ENCODE results near the gene SLC16A10. TPM values are rescaled to one million over a fixed set of nuclear protein-coding genes. Genes with fewer than 3 reads are reported as not detected.

The SLC16A10 gene
- total and polyA plus RNA-seq, 2 experiments from 2014 or later, result 12.1 to 30.9 TPM

- no peak for TF ChIP-seq ZNF462 (CRISPR knock-in tag; IDR thresholded peaks at IDR 0.05)
Observed at GRCh38 chr6:111212625-111213024, 125.3 kb downstream of the SLC16A10 start (continued).

- no peak for ATAC-seq
- H3K27me3 ChIP-seq (ENCODE audit: insufficient read depth), result no peaks in the 10 kb centered on the region
- TF ChIP-seq EZH2 (IDR thresholded peaks at IDR 0.05; ENCODE audit: low read depth, unreplicated experiment) (no peak), ZNF331 (CRISPR knock-in tag; IDR thresholded peaks at IDR 0.05; ENCODE audit: low read depth) (no peak), STAT1 (IDR thresholded peaks at IDR 0.05; ENCODE audit: unreplicated experiment) (no peak), EZH2phosphoT487 (IDR thresholded peaks at IDR 0.05; ENCODE audit: unreplicated experiment) (no peak), POLR2AphosphoS5 (IDR thresholded peaks at IDR 0.05; ENCODE audit: low read depth) (no peak), NANOG (IDR thresholded peaks at IDR 0.05; ENCODE audit: borderline replicate concordance) (no peak), CTCF (conservative IDR thresholded peaks at IDR 0.05; ENCODE audit: low read depth in 2 of 2) (no peak), CREB1 (CRISPR knock-in tag; IDR thresholded peaks at IDR 0.05; ENCODE audit: low read depth) (no peak)
- TF ChIP-seq, protein P1, sequence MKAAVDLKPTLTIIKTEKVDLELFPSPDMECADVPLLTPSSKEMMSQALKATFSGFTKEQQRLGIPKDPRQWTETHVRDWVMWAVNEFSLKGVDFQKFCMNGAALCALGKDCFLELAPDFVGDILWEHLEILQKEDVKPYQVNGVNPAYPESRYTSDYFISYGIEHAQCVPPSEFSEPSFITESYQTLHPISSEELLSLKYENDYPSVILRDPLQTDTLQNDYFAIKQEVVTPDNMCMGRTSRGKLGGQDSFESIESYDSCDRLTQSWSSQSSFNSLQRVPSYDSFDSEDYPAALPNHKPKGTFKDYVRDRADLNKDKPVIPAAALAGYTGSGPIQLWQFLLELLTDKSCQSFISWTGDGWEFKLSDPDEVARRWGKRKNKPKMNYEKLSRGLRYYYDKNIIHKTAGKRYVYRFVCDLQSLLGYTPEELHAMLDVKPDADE (IDR thresholded peaks at IDR 0.05), result no peak
Observed at GRCh38 chr6:111215131-111215530, 127.8 kb downstream of the SLC16A10 start.

More at GRCh38 chr6:111215131-111215530, 127.8 kb downstream of the SLC16A10 start:
- H3F3A ChIP-seq (replicated peaks; ENCODE audit: low read depth), result no peaks in the 10 kb centered on the region
- DNase-seq (ENCODE audit: low spot score), result no peak
- no peak overlapping the region for H3K4me3 ChIP-seq
- H3K36me3 ChIP-seq (ENCODE audit: insufficient read depth), result no peaks in the 10 kb centered on the region
- Mint-ChIP-seq H3K9me3 (no peaks in the 10 kb centered on the region), H3K4me3 (no peak overlapping the region), H3K27me3 (ENCODE audit: insufficient read depth, low read depth, poor library complexity) (no peaks in the 10 kb centered on the region), H3K27ac (no peak overlapping the region), H3K36me3 (ENCODE audit: low read depth) (no peaks in the 10 kb centered on the region), H3K4me1 (peaks cover 7% of the 10 kb centered on the region)
- H4K20me1 ChIP-seq (replicated peaks; ENCODE audit: insufficient read depth), result no peaks in the 10 kb centered on the region
- H3K4me1 ChIP-seq (ENCODE audit: insufficient read depth), result no peaks in the 10 kb centered on the region
- H3K27ac ChIP-seq (ENCODE audit: low read depth), result no peak overlapping the region
- H3K9me2 ChIP-seq (ENCODE audit: insufficient read depth), result no peaks in the 10 kb centered on the region
- no peak overlapping the region for H3K4me2 ChIP-seq
- no peak overlapping the region for H2AFZ ChIP-seq
- H3K79me2 ChIP-seq (replicated peaks; ENCODE audit: insufficient read depth), result no peaks in the 10 kb centered on the region

All from GM23338 (cell line).